Left ventricle myocardium inferior (tissue), 1 donor: ENCODE data around the gene SLC39A8. TPM values are rescaled to one million over a fixed set of nuclear protein-coding genes. Genes with fewer than 3 reads are reported as not detected.

Source experiments
- DNase-seq: peaks from one replicate; pipeline ENCODE4 v3.0.0-alpha.2; 2020
- H3K27ac ChIP-seq: fragments of 200-600 bp; replicated peaks from 2 replicates; pipeline ENCODE4 v1.8.0; 2021
- H3K27me3 ChIP-seq: fragments of 200-600 bp; 2 replicates; pipeline ENCODE4 v1.8.0; 2021; ENCODE audit warnings: low read depth
- H3K36me3 ChIP-seq: fragments of 200-600 bp; 2 replicates; pipeline ENCODE4 v1.8.0; 2021
- H3K4me1 ChIP-seq: fragments of 200-600 bp; 2 replicates; pipeline ENCODE4 v1.8.0; 2021
- H3K4me3 ChIP-seq: fragments of 200-600 bp; 2 replicates; pipeline ENCODE4 v1.8.0; 2021; ENCODE audit warnings: mild to moderate bottlenecking, moderate library complexity
- H3K9me3 ChIP-seq: fragments of 200-600 bp; replicated peaks from 2 replicates; pipeline ENCODE4 v1.8.0; 2021
- CTCF ChIP-seq: fragments of 200-600 bp; IDR thresholded peaks from 2 replicates; pipeline ENCODE4 v1.8.0; 2021; ENCODE audit warnings: antibody characterized with exemption, mild to moderate bottlenecking, borderline replicate concordance
- intact Hi-C: fragments of 100-400 bp; cut with micrococcal nuclease; formaldehyde crosslinking; loops from one replicate; pipeline ENCODE4 v1.11.0; 2022
- total RNA-seq: library from RNA; stranded (reverse); fragmentation: NEBNext Ultra II Directional; extraction: Animal tissue kit (Norgen Biotek cat#: 25700); gene quantifications from one replicate; pipeline ENCODE4 v1.2.1, GENCODE V29; 2021
- donor health status: DM: no; HTN: yes; CAD: no; lungs with severe emphysema.

The SLC39A8 gene
- total RNA-seq, 1 donor from 2014 or later, result 3.5 TPM

- no peak for TF ChIP-seq CTCF
- intact Hi-C loops, result no loop called here
- H3K27ac ChIP-seq, result no peak overlapping the region
Measured at GRCh38 chr4:102319594-102319993, 25.7 kb downstream of the SLC39A8 start.

GRCh38 chr4:102318526-102318925 is 26.8 kb downstream of the SLC39A8 start:
- Histone ChIP-seq H3K27me3 (no peaks in the 10 kb centered on the region), H3K36me3 (no peaks in the 10 kb centered on the region), H3K4me1 (no peaks in the 10 kb centered on the region), H3K9me3 (no peaks in the 10 kb centered on the region), H3K4me3 (no peak overlapping the region), H3K27ac (no peak overlapping the region)
- intact Hi-C loops, result no loop called here
- no peak for DNase-seq
- no peak for TF ChIP-seq CTCF

More at GRCh38 chr4:102319594-102319993, 25.7 kb downstream of the SLC39A8 start:
- Histone ChIP-seq H3K27me3 (no peaks in the 10 kb centered on the region), H3K36me3 (no peaks in the 10 kb centered on the region), H3K4me1 (no peaks in the 10 kb centered on the region), H3K4me3 (no peak overlapping the region), H3K9me3 (no peaks in the 10 kb centered on the region)
- no peak for DNase-seq

GRCh38 chr4:102318105-102318504 is 27.2 kb downstream of the SLC39A8 start:
- H3K9me3 ChIP-seq, result no peaks in the 10 kb centered on the region
- no peak for TF ChIP-seq CTCF
- H3K36me3 ChIP-seq, result no peaks in the 10 kb centered on the region
- no peaks in the 10 kb centered on the region for H3K27me3 ChIP-seq
- no peak overlapping the region for H3K27ac ChIP-seq
- no peak overlapping the region for H3K4me3 ChIP-seq
- no peak for DNase-seq
- H3K4me1 ChIP-seq, result no peaks in the 10 kb centered on the region
- intact Hi-C loops, result no loop called here

GRCh38 chr4:102317459-102317858 is 27.8 kb downstream of the SLC39A8 start:
- Histone ChIP-seq H3K27me3 (no peaks in the 10 kb centered on the region), H3K4me1 (no peaks in the 10 kb centered on the region), H3K4me3 (no peak overlapping the region), H3K36me3 (no peaks in the 10 kb centered on the region), H3K9me3 (no peaks in the 10 kb centered on the region), H3K27ac (no peak overlapping the region)
- intact Hi-C loops, result no loop called here
- TF ChIP-seq CTCF, result no peak
- no peak for DNase-seq

- intact Hi-C loops, result no loop called here
- no peaks in the 10 kb centered on the region for H3K4me1 ChIP-seq
- H3K36me3 ChIP-seq, result no peaks in the 10 kb centered on the region
- no peaks in the 10 kb centered on the region for H3K9me3 ChIP-seq
- H3K27me3 ChIP-seq, result no peaks in the 10 kb centered on the region
- no peak for DNase-seq
- no peak overlapping the region for H3K27ac ChIP-seq
- no peak overlapping the region for H3K4me3 ChIP-seq
- no peak for TF ChIP-seq CTCF
Measured at GRCh38 chr4:102316585-102316984, 28.7 kb downstream of the SLC39A8 start.

- no peak for TF ChIP-seq CTCF
- Histone ChIP-seq H3K27ac (no peak overlapping the region), H3K27me3 (no peaks in the 10 kb centered on the region), H3K9me3 (no peaks in the 10 kb centered on the region), H3K4me1 (no peaks in the 10 kb centered on the region), H3K4me3 (no peak overlapping the region), H3K36me3 (no peaks in the 10 kb centered on the region)
- intact Hi-C loops, result no loop called here
- no peak for DNase-seq
Measured at GRCh38 chr4:102315532-102315931, 29.8 kb downstream of the SLC39A8 start.
